NCI-H1092 treated with DMSO at 0.1 percent for 48 hours (cell line): ENCODE data around the gene SRGAP2B.
"Not testable (repeated sequence)": the region's sequence is repeated elsewhere in the genome, so short reads cannot be mapped to it uniquely, and the experiment has no call there.

Experiments
- DNase-seq: peaks from one replicate; lab custom pipeline; 2025; lab: John Stamatoyannopoulos, UW

The SRGAP2B gene

GRCh38 chr1:144947495-144947894 lies 147.6 kb downstream of the SRGAP2B start:
- DNase-seq = not testable (repeated sequence)

DNA sequence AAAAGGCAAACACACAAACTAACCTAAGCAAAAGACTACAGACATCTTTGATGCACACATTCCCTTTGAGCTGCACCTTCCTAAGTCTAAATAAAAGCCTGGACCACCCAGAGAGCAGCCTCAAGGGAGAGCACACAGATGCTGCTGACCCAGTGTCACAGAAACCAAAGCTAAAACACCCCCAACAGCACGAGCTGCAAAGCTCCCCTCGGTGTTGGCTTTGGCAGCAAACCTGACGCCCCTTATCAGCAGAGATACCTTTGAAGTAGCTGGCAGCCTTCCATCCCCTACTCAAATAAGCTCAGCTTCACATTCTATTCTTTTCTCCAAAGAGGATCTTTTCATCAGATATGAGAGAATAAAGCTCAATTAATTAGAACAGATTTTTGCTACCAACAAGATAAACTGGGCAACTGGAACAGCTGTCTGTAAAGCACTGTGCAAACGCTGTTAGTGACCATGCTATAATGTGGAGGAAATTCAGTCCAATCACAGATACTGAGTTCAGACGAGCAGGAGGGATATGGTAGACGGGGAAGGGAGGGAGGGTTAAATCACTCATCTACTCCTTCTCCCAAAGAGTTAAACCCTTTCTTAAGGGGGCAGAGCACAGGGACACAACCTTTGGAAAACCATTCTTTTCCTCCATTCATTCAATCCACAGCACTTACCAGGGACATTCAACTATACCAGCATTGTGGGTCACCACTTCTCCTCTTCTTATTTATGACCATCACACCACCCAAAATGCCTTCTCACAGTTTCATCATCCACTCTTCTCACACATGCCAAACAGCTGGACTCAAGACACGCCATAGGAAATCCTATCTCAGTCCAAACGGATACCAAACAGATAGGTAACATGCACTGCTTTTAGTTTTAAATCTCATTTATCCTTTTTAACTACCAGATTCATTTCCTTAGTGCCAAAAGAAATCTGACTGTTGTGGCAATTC lies 148.3 kb downstream of the SRGAP2B start:
- DNase-seq = not testable (repeated sequence)

GRCh38 chr1:144941710-144942109 lies 153.4 kb downstream of the SRGAP2B start:
- DNase-seq = not testable (repeated sequence)

DNA sequence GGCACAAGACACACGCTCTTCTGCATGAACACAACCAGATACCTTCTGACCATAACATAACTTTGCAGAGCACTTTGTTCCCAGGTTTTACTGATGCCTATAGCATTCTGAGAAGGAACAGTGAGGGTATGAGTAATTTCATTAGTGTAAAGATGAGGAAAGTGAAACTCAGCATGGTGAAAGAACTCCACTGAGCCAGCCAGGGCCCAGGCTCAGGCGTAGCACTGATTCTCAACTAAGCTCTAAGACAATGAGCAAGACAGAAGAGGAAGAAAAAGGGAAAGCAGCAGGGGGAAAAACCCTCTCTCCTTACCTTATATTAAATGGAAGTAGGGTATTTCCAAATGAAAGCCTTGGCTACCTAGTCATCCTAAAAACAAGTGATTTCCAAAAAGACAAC lies 155.1 kb downstream of the SRGAP2B start:
- DNase-seq = not testable (repeated sequence)

GRCh38 chr1:144938627-144939026 lies 156.5 kb downstream of the SRGAP2B start:
- DNase-seq = not testable (repeated sequence)

DNA sequence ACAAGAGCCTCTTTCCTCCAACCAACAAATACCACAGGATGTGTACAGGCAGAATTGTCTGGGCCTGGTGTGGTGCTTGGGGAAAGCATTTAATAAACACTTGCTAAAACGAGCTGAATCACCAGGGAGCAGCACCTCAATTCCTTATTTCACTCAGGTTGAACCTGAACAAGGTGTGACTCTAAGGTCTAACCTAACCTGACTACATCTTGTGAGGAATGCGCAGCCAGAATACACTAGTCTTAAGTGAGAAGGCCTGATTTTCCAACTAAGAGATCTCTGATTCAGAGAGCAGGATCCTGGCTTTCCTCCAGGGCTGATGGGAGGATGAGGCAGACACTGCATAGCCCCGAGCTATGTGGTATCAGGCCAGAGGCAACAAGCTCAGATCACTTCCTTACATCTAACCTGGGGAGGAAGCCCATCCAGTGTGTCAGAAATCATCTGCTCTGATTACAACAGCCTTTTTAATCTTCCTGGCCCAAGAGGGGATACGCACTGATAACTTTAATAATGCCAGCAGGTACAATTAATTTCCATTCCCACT lies 158.9 kb downstream of the SRGAP2B start:
- not testable (repeated sequence) for DNase-seq

DNA sequence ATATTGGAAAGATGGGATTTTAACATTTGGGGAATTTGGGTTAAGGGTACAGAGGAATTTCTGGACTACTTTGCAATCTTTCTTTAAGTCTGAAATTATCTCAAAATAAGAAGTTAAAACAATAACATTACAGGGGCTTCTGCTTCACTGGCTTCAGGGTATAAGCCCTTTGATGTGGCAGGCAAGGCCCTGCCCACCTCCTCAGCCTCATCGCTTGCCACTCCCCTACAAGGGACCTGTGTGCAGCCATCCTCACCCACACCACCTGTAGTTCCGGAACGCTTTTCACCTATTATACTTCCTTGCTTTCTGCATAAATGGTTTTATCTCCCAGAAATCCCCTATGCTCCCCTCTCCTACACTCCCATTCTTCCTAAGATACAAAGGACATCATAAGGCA lies 159.8 kb downstream of the SRGAP2B start:
- not testable (repeated sequence) for DNase-seq

GRCh38 chr1:144933014-144933413 lies 162.1 kb downstream of the SRGAP2B start:
- not testable (repeated sequence) for DNase-seq

GRCh38 chr1:144932153-144932552 lies 163.0 kb downstream of the SRGAP2B start:
- DNase-seq = not testable (repeated sequence)

GRCh38 chr1:144931553-144931952 lies 163.6 kb downstream of the SRGAP2B start:
- DNase-seq = not testable (repeated sequence)

DNA sequence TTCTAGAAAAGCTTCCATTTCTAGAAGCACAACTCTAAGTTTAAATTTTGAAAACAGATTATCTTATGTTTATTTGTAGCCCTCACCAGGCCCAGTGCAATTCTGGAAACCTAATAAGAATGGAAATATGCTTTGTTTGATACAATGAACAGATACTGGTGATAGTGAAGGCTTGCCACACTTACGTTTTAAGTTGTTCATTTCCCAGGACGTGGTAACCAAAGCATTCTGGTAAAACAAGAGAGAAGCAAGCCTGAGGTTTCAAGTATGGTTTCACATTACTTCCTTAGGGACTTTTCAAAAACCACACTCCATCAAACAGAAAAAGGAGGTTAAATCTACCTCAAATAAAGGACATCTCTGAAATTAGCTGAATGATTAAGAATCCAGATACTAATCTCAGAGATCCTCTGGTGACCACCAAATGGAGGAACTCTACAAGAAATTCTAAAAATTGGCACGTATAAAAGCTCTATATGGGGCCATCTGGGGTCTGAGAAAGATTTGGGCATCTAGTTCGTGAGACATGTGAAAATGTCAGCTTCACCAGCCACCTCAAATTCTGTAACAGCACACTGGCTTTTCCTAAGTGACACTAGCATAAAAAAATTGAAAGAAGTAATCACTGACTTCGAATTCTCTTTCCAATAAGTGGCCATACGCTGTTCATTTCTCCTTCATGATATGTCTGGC lies 164.9 kb downstream of the SRGAP2B start:
- DNase-seq = not testable (repeated sequence)

DNA sequence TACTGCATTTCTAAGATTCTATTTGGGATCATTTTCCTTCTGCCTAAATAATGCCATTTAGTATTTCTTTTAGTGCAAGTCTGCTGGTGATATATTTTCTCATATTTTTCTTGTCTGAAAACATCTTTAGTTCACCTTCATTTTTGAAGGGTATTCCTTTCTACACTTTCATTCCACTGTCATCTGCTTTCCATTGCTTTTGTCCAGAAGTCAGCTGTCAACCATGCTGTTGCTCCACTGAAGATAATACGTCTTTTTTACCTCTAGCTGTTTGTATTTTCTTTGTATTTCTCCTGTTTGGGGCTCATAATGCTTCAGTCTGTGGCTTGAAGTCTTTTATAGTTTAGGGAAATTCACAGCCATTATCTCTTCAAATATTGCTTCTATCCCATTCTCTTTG lies 167.8 kb downstream of the SRGAP2B start:
- not testable (repeated sequence) for DNase-seq

GRCh38 chr1:144923640-144924039 lies 171.5 kb downstream of the SRGAP2B start:
- not testable (repeated sequence) for DNase-seq

- DNase-seq = not testable (repeated sequence)
These were observed 172.3 kb downstream of the SRGAP2B start for GRCh38 chr1:144922785-144923184.

DNA sequence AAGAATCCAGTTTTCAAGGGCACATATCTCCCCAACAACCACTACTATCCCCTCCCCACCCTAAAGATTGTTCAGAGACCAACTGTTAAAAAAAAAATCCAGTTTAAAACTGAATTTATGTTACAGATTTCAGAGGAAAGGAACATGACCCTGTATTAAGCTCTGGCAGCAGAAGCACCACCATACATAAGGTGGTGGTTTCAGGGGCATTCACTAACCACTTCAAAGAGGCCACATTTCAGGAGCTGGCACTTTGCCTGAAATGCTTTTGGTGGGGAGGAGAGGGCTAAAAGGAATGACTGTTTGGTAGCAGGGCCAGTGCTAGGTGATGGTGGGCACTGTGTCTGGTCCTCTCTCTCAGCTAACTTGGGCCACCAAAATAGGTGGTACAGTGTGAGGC lies 176.0 kb downstream of the SRGAP2B start:
- DNase-seq = not testable (repeated sequence)

DNA sequence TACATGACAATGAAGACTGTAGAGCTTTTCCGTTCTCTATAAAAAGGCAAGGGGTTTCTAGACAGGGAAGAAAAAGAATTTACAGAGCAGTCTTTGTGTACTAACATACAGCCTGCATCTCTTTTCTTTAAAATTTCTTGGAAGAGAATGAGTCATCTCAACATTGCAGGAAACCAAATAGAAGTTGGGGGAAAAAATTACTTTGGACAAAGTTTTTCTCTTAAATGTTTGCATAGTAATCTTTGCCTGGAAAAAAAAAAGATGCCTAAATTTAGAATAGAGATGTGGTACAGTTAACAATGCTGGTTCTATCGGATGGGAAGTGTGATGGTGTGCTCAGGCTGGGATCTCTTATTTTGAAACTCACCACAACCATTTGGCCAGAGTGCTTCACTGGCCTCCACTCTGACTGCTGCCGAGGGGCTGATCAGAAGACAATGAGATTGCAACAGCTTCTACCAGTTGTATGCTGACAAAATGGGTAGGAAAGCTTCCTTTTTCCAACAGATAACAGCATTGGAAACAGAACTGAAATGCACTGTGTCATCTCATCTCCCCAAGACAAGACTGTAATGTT lies 177.0 kb downstream of the SRGAP2B start:
- not testable (repeated sequence) for DNase-seq

DNA sequence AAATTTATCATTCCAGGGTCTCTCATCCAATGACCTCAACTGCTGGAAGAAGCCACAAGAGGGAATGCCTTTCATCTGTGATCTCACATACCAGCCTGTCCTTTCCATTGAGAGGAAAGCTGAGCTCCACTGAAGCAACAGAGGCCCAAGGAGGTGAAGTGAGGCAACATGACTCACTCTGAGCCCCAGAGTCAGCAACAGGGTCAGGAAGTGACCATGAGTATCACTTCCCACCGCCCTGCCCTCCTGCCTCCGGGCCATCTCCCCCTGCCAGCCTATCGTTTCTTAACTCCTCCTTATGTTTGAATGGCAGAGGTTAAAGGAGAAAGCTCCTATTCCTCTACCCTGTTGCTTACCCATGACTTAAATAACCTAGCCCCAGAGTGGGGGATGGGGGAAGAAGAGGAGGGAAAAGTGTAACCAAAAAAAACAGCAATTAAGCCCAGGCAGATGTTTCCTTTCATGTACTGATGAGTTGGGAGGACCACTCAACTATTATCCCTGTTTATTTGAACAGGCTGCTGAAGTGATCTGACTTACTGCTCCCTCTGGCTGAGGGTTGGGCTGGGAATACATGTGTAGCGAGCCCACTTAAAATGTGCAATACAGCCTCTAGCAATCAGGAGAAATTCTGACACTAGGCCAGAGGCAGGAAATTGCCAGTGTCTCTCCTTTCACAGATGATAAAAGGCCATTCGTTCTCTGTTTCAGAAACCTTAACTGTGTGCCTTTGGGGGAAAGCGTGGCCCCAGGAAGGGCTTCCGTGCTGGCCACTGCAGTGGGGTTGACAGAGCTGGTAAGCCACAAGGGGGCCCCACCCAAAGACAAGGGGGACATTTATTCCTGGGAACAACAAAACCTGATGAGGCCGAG lies 177.7 kb downstream of the SRGAP2B start:
- DNase-seq = not testable (repeated sequence)

DNA sequence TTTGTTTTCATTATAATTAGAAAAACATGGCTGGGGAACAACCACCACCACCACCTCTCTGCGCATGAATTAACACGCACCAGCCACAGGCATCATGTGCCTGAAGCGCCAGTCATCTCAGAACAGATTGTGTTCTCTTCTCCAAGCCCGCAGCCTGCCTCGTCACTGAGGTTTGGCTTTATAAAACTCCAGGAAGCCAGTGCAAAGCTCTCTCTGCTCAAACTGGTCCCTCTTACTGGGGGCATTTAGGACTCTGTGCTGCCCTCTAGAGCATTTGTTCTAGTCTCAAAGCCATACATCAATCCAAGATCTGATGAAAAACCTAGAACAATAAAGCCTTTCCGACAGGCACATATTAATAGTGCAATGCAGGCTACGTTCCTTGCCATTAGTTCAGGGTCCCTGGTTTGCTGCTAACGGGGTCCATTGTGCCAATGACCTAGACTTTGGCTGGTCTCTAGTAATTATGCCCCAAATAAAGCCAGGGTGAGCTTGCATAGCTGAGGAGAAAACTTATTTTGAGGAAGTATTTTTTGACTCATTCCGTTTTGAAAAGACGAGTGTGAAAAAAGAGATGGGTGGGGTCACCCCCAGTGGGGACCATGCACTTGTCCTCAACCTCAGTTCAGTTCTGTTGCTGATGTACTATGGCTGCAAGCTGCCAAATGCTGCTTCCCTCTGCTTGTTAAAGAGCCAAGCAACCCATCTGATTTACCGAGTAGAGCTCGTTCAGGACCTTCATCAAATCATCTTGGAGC lies 181.0 kb downstream of the SRGAP2B start:
- DNase-seq = not testable (repeated sequence)

DNA sequence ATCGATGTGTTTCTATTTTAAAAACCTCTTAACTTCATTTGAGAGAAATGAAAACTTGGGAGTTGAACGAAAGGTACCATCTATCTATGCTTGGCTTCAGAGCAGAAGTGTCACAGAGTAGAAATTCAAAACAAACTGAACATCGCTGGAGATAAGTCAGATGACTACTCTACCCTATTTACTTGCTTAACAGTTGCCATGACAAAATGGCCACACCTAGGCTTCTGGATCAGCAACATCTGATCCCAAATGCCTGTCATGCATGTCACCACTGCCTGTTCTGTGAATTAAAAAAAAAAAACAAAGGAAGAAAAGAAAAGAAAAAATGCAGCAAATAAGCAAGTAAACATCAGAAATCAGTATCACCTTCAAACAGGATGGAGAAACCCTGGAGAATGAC lies 181.7 kb downstream of the SRGAP2B start:
- not testable (repeated sequence) for DNase-seq

DNA sequence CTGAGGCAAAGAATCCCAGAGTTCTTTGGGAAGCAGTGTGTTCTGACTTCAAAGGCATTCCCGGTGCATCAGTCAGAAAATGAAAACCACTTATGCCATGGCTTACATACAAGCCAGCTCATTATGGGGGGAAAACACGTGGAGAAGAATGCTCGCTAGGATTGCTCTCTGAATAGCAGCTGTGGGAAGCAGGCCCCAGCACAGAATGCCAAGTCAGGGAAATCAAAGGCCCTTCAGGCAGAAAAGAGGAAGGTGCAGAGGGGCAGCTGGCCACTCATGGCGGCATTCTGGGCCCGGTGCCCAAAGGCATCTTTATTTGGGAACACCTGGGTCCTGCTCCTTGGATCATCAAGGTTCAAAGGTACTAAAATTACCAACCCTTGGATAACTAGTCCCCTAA lies 184.4 kb downstream of the SRGAP2B start:
- not testable (repeated sequence) for DNase-seq
